Medulla oblongata (tissue), 1 donor: ENCODE results near the gene SPATS2L.

ENCODE experiments used
- DNase-seq: peaks from one replicate; pipeline ENCODE4 v3.0.0-alpha.2; 2015; ENCODE audit errors: extremely low spot score

The SPATS2L gene

GRCh38 chr2:200467806-200468681 lies 161.6 kb downstream of the SPATS2L start:
- DNase-seq, result no peak

- DNase-seq, result peak; percentile 67
Measured at GRCh38 chr2:200469708-200470211, 163.3 kb downstream of the SPATS2L start.

DNA sequence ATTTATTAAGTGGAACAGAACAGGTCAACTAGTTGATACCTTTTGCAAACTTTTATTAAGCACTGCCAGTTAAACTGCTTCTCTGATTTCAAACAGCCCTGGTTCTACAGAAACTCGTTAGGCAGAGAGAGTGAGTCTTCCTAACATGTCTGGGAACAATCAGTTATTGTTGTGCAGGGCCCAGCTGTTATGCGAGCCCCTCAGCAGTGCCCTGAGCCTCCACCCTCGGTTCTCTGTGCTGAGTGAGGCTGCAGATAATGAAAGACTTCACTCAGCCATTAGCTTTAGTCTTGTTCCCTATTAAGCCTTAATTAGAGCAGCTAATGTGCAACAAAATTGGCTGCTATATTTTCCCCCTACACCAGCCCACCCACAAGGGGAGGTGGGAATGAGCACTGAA lies 163.7 kb downstream of the SPATS2L start:
- peak; percentile 89 for DNase-seq

GRCh38 chr2:200471324-200471848 lies 164.9 kb downstream of the SPATS2L start:
- DNase-seq, result peak; percentile 85

DNA sequence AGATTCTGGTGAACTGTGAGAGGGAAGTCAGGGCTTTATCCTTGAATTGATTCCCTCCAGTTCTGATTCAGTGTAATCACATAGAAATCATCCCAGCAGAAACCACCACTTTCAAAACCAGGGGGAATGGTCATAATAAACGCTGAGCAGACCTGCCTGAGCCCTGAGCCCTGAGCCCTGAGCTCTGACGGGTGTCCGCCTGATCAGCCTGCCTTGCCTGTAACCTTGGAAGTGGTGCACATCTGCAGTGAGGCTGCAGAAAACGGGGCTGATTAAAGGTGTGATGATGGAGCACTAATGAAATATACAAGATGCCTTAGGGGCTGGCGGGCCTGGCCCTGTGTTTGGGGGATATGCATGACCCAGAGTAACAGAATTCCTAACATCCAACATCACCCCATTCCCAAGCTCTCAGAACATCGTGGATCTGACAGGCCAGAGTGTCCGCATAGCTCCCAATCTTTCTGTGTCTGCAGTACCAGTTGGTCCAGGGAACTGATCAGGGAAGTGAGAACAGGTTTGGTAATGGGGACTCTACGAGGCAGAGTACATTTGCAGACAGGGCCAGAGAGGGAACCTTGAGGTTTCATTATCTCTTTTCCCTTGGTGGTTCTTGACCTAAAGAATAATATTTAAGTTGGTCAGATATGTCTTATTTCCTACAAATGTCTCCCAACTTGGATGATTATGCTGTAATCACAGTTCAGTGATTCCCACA lies 165.6 kb downstream of the SPATS2L start:
- no peak for DNase-seq

DNA sequence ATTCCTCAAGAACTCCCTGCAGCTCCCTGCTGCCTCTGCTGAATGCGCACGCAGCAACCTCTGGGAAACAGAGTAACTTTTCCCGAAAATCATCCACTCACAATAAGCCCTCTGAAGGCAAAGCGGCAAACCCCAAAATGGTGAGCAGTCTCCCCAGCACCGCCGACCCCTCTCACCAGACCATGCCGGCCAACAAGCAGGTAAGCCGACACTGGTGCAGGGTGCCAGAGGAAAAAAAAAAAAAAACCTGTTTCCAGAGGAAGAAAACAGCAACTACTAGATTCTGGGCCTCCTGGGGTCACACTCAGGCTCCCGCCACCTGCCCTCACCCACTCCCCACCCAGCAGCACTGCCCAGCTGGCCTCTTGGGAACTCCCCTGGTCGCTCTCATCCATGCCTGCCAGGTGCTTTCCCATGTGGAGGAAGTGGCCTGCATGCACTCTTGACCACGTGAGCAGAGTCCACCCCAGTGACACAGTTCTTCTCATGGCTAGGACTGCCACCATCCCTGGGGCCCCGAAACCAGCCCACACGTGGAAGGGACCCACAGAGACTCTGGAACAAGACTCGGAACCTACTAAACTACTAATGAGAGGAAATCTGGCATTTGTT lies 166.5 kb downstream of the SPATS2L start:
- no peak for DNase-seq

DNA sequence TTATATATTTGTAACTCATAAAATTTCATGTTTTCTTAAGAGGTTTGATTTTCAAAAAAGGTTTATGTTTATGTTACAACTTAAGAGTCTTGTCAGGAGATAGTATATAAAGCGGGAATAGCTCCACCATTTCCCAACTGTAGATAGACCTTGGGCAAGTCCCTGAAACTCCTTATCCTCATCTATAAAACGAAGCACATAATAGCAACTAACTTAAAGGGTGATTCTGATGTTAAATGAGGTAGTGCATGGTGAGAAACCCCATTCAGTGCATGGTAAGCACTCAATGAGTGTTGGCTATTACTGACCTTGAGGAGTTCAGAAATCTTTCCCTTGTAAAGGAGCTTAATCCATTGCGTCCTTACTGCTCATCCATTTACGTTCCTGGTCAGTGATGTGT lies 169.3 kb downstream of the SPATS2L start:
- no peak for DNase-seq

GRCh38 chr2:200476836-200477235 lies 170.3 kb downstream of the SPATS2L start:
- DNase-seq, result no peak

GRCh38 chr2:200477667-200478131 lies 171.2 kb downstream of the SPATS2L start:
- peak; percentile 65 for DNase-seq

DNA sequence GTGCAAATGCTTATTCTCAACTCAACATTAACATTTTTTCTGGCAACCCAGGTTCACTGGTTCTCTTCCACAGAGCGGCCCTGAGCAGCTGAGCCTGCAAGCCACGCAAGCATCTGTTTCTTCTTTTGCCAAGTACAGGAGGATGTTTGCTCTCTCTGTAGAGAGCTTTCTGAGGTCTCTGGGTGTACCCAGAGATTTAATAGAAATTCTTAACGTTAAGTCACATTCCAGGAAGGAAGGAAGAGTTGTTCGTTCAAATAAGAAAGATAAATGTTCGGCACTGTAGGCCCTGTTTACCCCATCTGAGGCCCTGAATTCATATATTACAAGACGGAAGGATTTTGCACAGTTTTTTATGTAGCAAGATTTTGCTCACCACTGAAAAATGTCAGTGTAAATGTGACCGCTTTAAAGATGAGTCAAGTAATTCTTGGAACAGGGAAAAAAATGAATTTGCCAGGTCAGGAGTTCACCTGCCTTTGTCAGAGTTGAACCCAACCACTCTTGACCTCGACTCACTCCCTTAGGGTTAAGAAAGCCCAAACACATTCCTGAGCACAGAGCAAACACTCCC lies 173.3 kb downstream of the SPATS2L start:
- DNase-seq, result no peak

DNA sequence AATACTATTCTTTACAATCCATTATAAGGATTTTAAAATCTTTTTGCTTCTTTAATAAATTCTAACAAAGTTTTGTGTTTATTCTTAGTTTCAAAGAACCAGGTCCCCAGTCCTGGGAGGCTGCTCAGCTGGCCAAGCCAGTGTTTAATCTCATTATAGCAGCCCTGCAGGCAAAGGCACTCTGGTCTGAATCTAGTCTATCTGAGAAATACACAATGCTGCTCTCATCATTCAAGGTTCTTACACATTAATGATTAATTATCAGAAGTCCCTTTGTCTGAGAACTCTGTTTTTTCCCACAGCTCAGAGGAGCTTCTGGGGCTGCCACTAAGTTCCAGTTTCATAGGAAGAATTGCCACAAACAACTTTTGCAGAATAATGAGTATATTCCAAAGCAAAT lies 175.7 kb downstream of the SPATS2L start:
- DNase-seq, result no peak

GRCh38 chr2:200483729-200484198 lies 177.3 kb downstream of the SPATS2L start:
- no peak for DNase-seq

DNA sequence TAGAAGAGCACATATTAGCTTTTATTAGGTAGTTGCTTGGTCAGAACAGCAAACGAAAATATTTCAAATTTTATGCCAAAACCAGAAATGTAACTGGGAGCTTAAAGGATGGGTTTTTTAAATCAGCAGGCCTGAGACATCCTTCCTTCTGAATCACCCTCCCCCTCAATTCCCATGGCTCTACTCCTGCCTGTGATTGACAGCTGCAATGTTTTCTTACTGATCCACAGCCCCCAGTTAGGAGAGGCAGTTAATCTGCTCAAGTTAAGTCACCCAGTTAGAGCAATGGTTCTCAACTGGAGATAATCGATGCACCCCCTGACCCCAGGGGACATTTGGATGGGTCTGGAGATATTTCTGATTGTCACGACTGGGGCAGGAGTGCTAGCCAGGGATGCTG lies 178.4 kb downstream of the SPATS2L start:
- no peak for DNase-seq

DNA sequence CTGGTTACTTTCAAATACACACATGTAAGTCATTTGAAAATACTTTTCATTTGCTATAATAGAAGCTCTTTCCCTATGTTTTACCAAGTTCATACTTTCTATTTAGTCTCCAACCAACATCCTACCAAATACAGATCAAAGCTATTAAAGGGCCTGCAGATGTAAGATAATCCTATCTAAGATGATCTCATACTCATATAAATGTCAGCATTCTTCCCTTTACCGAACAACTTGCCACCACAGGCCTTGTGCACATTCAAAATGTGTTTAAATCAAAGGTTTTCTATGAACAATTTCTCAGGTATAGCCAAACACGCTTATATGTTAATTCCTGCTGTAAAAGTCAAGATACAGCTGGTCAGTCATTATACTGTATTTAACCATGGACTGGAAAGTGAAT lies 180.0 kb downstream of the SPATS2L start:
- no peak for DNase-seq

DNA sequence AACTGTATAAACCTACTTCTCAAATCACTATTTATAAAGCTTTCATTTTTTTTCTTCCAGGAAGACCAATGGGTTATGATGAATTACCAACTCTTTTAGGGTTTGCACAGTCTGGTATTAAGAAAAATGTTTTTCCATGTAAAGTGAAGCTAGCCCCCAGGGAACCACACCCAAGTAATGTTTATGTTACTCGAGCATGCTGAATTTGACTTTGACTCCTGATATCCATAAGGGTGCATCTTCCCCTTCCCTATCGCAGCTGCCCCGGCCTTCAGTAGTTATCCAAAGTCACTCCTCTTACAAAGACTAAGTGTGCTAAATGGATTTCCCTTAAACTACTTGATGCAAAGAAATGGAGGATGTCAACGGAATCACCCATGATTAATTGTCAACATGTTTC lies 181.7 kb downstream of the SPATS2L start:
- DNase-seq, result no peak

GRCh38 chr2:200490001-200490400 lies 183.5 kb downstream of the SPATS2L start:
- DNase-seq, result no peak

DNA sequence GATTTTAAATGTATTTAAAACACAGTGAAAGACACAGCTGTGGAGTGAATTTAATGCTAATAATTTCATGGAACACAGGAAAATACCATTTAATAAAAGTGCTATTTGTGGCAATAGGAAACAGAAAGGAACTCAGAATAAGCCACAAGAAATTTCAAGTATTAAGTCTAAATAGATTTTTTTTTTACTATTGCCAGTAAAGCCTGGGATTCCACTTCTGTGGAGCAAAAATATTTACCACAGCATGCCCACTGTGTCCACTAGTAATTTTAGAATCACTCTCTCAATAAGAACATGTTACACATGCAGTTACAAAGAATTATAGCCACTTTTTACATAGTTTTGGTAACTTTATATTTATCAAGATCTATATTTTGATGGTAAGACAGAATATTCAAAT lies 186.2 kb downstream of the SPATS2L start:
- DNase-seq, result no peak

GRCh38 chr2:200494048-200494447 lies 187.6 kb downstream of the SPATS2L start:
- DNase-seq, result no peak

- DNase-seq, result no peak
Measured at GRCh38 chr2:200496696-200497095, 190.2 kb downstream of the SPATS2L start.

DNA sequence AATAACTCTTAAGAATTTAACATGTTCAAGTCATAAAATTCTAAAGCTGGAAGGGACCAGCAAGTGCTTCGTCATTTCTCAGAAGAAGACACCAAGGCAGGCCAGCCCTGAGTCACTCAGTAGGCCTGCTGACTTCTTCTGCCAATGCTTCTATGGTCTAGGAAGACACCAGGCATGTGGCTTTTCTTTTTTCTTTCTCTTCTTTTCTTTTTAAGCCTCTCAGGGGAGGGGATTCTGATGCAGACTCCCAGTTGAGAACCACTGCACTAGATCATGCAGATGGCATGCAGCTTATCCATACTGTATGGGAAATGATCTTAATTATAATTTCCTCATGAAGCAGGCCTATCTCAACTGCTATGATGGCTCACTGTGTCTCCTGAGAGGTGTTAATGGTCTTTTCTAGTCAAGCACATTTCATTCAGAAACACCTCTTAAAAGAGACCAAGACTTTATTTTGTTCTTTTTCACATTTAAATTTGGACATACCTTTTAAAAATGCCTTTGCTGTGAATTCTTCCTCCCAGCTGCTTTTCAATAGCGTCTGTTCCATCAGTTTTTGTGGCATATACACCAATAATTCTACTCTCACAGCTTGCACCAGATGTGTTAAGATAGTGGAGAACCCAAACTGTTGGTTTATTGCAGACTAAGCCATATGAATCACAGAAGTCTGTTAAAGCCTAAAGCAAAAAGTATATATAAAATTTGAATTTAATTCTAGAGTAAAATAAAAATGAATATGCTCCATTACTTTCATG lies 192.1 kb downstream of the SPATS2L start:
- DNase-seq, result no peak

DNA sequence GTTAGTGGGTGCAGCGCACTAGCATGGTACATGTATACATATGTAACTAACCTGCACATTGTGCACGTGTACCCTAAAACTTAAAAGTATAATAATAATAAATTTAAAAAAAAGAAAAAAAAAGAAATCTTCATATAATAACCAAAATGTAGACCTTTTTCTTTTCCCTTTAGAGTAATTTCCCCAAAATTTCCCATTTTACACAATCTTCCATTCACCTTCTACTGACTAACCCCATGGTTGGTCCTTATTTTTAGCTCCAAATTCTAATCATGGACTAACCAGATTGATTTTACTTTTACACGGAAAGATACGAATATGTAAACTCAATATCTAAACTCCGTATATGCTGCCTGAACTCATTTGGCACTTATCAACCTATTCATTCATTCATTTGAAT lies 195.7 kb downstream of the SPATS2L start:
- DNase-seq, result no peak
